GM11168 (cell line): ENCODE data around the gene EFCAB6.

Experiments used
- in situ Hi-C: fragments of 300-500 bp; cut with MboI; formaldehyde crosslinking; loops from one replicate; pipeline ENCODE4 v1.12.0; 2022; ENCODE audit warnings: low sequenced_read_pairs; ENCODE audit not compliant: unreplicated experiment

Gene EFCAB6

DNA sequence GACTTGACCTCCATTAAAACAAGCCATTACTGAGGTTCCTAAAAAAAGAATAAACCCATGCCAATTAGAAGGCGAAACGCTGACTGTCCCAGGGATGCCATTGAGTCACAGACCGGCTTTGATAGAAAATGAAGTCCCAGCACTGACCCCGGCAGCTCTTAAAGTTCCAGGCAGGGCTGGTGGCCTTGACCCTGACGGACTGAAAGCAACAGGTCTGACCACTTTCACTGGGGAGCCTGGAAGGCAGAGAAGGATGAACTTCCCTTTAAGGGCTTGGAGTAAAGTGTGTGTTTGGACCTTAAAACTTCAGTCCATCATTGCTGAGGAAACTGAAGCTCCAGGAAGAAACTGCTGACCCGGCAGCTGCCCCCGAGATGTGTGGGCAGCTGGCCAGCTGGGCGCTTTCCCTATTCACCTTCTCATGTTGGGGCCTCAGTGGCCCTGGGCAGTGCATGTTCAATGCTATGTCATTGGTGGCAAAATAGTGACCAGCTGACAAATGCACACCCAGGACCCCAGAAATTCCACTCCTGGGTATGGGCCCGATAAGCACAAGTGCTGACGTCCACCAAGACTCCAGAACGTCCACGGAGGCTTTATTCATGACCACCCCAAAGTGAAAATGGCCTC lies 18.9 kb upstream of the EFCAB6 start:
- in situ Hi-C loops: no loop called here

DNA sequence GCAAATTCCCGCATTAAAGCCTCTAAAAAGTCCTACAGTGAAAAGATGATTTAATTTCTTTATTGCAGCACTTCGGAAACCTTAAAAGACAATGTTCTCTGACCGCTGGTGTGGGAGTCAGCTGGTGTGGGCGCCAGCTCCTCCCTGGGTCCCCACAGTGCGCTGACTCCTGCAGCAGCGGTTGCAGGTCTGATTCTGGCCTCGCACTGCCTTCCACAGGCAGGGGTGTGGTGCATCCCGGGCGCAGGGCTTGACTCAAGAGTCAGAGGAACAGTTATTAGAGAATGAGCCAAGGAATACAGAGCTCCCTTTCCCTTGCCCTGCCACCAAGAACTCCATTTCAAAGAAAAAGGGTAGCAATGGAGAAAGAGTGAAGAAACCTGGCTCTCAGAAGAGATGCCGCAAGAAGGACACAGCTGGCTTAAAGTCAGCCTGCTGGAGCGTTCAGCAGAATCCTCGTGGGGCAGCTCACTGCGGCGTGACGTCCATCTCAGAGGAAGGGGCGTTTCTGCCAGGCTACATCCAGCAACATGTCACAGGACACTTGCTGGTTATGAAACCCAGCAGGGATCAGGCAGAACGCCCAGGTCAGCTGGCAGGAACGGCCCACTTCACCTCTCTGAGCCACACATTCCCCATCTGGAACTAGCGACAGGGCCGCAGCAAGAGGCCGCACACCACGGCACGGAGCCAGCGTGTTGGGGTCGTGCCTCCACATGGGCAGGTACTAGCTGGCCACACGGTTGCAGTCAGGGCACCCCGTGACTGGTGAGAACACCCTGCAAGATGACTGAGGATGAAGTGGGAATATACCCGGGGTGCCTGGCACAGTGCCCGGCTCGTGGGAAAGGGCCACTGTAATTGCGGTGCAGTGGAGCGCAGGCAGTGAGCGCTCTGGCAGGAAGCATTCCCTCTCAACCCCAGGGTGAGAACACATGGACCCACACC lies 18.1 kb upstream of the EFCAB6 start:
- in situ Hi-C loops: no loop called here

DNA sequence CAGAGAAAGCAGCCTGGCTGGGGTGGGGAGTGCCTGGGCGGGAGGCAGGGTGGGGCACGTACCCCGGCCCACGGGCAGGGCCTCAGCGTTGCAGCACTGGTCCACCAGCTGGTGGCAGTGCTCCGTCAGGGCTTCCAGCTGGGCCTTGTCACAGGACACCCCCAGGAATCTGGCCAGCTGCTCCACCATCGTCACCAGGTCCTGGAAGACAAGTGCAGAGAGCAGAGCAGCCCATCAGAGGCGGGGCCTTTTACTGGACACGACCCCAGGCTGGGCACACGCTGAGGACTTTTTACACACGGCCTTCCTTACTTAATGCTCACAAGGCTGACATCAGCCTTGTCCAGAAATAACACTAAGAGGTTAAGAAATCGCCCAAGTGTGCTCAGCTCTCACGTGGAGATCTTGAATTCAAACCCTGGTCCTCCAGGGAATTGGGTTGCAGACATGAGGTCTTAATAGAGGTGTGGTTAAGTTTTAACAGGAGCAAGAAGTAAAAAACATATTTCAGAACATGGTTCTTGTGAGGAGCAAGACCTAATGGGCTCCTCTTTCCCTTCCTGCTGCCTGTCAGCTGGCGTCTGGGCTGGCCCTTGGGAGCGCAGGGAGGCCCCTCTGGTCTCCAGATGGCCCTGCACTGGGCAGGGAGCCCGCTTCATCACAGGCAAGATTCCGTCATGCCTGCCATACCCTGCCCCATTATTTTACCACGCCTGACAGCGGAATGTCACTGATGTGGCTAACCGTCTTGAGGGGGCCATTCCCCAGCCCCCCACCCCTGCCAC lies 17.1 kb upstream of the EFCAB6 start:
- in situ Hi-C loops: no loop called here

DNA sequence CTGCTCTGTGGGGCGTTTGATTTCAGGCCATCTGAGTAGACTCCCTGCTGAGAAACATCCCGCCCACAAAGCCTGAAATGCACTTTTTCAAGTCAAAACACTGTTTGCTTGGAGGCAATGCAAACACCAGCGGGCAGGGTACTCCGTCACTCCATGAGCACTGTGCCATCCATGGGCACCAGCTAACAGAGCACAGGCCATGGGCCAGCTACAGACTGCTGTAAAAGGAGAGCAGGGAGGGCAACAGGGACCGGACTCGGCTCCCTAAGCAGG lies 16.6 kb upstream of the EFCAB6 start:
- in situ Hi-C loops: no loop called here

DNA sequence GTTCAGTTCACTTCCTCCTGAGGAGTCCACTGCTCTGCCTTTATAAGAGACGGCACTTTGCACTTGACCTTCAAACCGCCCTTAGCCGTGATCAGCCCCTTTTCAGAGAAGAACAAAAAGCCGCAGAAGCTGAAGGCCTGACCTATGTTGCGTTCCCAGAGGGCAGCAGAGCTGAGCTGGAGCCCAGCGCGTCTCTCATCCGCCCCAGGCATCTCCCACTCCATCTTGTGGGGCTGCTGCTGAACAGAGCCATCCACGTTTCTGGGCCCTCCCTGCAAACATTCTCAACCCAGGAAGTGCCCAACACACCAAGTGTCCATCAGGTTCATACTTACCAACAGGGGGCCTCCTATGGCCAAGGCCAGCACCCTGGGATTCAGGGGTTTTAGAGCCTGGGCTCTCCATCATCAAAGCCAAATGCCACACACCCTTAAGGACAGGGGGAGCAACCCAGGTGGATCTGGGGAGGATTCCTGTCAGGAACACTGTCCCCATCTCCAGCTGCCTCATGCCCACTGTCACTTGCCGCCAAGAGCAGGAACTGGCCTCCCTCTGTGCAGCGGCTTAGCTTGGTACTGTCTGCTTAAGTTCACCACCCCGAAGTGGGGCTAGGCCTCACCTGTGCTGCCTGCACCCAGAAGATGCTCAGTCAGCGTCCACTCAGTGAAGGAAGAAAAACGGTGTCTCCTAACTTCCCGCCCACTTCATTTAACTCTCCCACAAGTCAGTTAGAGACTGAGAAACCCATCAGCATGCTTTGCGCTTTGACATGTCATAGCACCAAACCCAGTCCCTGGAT lies 16.0 kb upstream of the EFCAB6 start:
- in situ Hi-C loops: no loop called here

DNA sequence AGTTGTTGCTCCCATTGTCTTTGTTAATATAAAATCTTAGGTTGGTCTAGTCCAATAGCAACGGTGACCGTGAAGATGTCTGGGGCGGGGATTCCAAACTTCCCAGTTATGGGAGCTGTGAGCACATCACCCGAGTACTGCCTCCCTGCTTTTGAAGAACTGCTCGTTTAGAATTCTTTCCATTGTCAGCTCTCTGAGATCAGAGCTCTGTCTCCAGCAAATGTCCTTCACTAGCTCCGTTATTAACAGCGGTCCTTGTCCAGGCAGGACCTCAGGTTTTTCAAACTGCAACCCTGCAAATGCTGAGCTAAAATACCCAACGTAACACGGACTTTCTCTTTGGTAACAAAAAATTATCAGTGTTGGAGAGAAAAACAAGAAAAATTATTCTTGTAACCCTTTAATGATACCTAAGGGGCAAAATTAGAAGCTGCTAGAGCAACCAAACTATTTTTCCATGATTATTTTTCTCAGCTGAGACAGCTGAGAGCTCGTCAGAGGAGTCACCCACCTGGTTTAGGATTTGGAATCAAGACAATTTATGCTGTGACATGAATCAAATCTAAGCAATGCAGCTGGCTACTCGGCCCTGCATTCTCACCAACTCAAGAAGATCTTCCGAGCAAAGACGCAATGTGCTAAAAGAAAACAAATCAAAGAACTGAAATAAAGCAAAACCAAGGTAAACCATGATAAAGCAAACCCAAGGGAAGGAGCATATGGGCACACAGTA lies 15.1 kb upstream of the EFCAB6 start:
- in situ Hi-C loops: no loop called here

DNA sequence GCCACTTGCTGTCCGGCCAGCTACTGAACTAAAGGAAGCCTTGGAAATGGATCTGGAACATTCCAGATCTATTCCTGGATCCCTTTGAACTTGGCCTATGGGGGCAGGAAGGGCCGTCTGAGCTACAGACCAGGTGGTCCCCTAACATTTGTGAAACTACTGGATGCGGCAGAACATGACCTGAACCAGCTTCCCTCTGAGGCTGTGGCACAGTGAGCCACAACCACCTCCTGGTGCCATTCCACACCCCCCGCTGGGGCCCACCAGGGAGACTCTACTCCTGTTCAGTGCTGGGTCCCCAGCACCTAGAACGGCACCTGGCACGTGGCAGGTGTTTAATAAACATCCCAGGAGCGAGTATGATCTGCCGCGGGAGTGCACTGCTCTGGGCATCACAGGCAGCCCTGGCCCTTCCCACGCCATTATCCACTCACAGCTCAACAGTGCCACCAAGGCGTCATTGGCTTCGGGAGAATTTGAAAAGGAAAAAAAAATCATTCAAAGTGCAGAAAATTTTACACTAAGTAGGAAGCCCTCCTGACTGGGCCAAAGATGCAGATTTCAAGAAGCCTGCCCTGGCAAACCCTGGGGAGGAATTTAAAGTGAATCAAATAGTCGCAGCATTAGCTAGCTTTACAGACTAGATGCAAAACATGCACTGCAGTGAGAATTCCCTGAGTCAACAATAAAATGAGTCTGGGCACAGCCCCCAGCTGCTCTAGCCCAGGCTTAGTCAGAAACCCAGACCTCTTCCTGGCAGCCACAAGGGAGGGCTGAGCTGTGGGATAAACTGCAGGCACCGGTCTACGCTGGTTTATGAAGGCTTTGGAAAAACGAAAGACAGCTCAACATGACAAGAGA lies 14.3 kb upstream of the EFCAB6 start:
- in situ Hi-C loops: no loop called here

DNA sequence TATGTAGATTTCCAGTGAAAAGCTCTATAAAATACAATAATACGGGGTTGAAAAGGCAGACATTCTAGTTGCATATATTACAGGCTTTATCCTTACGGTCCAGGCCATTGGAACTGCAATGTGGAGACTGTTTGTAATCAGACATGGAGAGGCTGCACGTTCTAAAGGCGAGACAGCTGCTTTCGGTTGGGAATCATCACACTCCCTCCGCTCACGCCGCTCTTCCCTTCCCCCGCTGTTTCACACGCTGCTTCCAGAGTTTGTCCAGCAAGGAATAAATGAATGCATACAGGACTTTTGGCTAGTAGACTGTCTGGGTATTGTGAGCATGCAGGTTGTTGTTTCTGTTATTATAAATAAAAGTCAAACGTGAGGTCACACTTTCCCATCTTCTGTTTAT lies 13.5 kb upstream of the EFCAB6 start:
- in situ Hi-C loops: no loop called here

DNA sequence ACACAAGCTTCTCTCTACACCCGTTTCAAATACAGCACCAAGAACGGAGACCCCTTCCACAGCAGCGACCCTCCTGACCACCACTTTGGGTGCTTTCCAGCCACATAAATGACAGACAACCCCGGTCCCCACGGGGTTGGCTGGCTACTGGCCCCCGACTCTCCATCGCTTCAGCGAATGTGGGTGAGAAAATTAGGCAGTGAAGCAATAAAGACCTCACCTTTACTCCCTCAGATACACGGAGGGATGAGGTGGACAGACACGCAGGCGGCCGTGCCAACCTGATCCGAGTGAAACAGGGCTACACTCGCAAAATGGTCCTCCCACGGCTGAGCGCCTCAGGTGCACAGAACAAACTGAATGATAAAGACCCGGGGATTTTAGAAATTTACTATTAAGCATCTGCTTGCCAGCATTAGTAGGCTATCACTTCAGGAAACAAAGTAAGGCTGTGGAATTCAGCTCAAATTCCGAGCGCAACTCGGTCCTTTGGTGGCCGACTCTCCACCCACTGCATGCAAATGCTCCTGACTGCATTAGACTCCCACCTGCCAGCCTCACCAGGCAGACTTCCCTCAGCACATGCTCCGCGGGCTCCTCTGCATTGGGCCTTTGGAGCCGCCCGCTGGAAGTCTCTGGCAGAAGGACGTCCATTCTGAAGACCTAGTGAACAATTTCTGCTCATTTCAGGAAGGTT lies 12.8 kb upstream of the EFCAB6 start:
- in situ Hi-C loops: no loop called here

DNA sequence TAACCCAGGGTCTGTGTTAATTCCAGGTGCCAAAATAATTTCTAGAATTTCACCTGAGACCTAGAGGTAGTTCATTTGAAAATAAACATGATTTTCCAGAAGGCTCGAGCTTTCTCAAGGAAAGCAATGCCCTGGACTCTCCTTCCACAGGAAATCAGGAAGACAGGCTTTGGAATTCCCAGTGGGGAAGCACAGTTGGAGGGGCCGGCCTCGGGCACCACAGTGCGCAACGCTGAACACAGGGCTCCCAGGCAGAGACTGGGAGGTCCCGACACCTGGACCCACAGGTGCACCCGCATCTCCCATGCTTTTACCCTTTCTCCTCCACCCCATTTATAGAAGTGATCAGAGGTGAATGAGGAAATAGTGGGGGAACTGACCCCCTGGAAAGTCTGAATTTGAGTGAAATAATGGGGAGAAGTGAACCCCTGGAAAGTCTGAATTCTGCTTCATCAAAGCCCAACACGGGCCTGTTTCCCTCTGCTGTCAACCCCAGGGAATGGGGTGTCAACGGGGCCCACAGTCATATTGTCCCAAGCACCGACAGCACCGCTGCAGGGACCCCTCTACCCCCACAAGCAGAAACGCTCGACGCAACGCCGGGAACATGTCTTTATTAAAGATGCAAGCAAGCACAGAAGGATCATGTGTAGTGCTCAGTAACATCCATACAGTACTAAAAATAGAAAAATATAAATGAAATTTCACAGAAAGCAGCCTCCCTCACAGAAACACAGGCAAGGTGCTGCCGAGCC lies 12.0 kb upstream of the EFCAB6 start:
- in situ Hi-C loops: no loop called here

DNA sequence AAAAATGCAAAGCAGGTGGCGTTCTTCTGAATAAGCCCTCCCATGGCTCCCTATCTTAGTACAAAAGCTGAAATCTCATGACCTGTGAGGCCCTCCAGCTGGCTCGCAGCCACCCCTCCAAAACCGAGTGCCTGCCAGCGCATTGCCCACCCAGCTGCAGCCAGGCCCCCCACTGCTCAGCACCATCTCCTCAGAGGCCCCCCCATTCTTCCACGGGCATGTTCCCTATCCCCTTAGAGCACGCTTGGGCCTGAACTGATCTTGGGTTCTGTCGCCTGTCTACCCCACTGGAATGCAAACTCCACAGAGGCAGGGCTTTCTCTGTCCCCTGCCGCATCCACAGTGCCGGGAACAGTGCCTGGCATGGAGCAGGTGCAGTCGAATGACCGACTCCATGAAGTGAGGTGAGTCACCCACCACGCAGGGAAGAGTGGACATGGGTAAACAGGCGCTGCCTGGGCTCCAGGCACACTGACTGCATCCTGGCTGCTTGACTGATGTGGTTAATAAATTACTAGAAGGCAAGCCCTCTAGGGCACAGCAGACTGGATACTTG lies 11.3 kb upstream of the EFCAB6 start:
- in situ Hi-C loops: no loop called here

DNA sequence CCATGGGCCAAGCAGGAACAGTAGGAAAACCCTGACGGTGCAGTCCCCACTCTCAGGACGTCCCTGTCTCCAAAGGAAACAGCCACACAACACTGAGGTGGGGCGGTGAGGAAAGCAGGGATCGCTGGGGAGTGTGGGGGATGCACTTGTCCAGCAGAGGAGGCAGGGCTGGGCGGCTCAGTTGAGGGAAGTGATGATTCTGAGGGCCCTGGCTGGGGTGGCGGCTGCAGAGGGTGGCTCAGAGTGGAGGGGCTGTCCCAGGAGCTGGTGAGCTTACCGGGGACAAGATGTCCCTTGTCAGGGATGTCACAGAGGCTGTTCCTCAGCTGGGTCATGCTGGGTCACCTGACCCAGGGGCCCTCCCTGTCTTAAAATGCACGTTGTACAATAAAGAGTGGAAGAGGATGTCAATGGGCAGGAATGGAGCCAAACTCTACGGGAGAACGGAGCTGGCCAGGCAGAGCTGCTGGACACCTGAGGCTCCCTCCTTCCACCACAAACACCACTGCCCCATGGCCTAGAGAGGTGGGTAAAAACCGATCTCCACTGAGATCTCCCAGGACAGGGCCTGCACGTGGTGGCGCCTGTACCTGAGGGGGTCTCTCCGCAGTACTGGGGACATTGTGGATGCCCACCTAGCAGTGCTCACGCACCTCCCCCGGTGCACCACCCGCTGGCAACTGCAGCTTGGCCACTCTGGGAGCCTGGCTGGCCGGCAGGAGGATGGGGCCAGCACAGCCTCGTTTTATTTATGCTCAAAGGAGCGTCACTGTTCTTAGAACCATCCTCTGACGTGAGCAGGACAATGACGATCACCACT lies 9.7 kb upstream of the EFCAB6 start:
- in situ Hi-C loops: no loop called here

DNA sequence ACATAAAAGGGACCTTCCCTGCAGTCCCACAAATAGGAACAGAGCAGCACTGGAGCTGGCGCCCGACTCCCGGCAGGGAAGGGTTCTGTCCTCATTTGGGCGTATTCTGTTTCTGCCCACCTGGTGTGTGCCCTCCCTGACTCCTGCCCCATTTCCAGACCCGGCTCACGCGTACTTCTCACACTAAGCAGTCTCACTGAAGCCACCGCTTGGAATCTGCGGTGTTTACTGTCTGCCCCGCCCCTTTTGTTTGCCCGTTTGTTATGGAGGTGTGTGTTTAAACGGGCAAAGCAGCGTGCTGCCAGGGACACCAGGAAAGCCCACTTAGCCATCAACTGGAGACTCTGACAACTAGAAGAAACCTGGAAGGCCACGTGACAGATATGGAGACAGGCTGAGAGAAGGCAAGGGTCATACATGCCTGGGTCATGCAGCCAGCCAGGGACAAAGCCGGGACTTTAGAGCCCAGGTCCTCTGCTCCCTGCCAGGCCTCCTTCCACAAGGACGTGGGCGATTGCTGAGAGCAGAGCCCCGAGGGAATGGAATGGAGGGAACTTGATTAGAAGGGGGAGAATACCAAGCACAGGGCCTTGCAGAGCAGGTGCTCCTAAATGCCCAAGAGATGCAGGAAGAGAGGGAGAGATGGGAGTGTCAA lies 8.7 kb upstream of the EFCAB6 start:
- in situ Hi-C loops: no loop called here

DNA sequence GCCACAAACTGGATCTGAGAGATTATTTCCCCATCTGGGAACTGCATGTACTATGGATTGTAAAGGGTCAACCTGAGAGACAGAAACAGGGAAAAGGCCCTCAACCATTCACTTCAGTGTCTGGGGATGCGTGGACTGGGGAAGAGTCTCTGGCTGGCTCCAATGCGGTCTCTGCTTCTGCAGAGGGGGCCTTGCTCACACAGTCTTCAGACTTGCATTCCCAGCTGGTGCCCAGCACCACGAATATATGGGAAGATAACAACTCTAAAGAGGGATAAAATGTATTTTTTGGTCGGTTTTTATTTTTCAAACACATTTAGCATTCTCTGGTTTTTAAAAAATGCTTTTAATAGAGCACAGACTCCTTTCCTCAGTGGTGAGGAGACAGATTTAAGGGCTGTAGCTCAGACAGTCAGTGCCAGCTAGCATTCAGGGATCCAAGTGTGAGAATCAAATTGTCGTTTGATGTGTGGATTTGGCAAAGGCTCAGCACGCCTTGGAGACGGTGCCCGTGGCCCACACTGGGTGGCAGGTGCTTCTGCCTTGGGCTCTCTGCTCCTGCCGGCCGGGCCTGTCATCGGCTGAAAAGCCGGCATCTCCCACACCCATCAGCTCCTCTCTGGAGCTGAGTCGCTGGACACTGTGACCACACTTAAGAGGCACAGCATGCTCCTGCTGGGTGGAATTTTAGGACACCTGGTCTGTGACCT lies 8.0 kb upstream of the EFCAB6 start:
- in situ Hi-C loops: no loop called here

DNA sequence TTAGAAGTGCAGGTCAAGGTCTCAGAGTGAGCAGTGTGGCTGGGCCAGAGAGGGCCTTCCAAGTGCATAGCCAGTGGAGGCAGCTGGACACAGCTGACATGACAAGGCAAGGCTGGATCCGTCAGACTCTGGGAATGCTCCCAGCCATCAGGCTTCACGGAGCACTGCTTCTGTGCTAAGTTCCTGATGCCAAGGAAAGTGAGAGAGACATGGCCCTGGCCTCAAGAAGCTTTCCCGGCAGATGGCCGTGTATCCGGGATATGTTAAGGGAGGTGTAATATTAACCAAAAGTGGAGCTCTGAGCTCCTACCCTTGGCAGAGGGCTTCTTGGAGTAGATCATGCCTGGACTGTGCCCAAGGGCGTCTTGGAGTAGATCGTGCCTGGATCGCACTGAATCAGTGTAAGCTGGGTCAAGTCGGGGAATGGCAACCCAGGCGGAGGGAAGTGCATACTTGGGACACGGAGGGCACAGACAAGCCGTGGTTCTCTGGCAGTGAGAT lies 7.4 kb upstream of the EFCAB6 start:
- in situ Hi-C loops: no loop called here
